ENCODE measurements around the gene MRPL41. TPM values are rescaled to one million over a fixed set of nuclear protein-coding genes. Genes with fewer than 3 reads are reported as not detected.
A peak's percentile ranks its signal among the peaks of the same experiment; 100 is the strongest.
"Not testable (repeated sequence)": the region's sequence is repeated elsewhere in the genome, so short reads cannot be mapped to it uniquely, and the experiment has no call there.

Gene MRPL41
- total and polyA plus RNA-seq, 4 experiments from 2014 or later, result 37.8 to 95.9 (median 65.8) TPM

DNA sequence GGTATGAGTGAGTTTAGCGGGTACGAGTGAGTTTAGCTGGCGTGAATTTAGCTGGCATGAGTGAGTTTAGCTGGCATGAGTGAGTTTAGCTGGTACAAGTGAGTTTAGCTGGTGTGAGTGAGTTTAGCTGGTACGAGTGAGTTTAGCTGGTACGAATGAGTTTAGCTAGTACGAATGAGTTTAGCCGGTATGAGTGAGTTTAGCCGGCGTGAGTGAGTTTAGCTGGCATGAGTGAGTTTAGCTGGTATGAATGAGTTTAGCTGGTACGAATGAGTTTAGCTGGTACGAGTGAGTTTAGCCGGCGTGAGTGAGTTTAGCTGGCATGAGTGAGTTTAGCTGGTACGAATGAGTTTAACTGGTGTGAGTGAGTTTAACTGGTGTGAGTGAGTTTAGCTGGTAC lies 42.5 kb upstream of the MRPL41 start:
- Histone ChIP-seq H3K27ac (ENCODE audit: low read depth, low read length) (no peak overlapping the region), H3K9me3 (ENCODE audit: control insufficient read depth in 1 of 2, low read length in 2 of 2) (no peaks in the 10 kb centered on the region), H3K27me3 (ENCODE audit: insufficient read depth, low read length) (no peaks in the 10 kb centered on the region), H3K4me3 (ENCODE audit: low read length in 2 of 2) (no peak overlapping the region), H3K4me1 (ENCODE audit: insufficient read depth, low read length) (no peaks in the 10 kb centered on the region), H3K36me3 (ENCODE audit: insufficient read depth, low read length) (no peaks in the 10 kb centered on the region)
- no peak overlapping the region for H3K27ac Mint-ChIP-seq
- H3K36me3 Mint-ChIP-seq, result no peaks in the 10 kb centered on the region
- H3K27me3 Mint-ChIP-seq, result no peaks in the 10 kb centered on the region
- CTCF ChIA-PET (ENCODE audit: partially characterized antibody), result interaction anchor here (0.7 to 1.1 kb wide), 2 partner anchors 13 to 16 kb away, joined by 3 read pairs; no protein-coding TSS in a partner anchor
- no peak for DNase-seq
- no peak overlapping the region for H3K4me3 Mint-ChIP-seq
- peaks cover 0 to 2% (median 0%) of the 10 kb centered on the region in 8 donors for H3K9me3 Mint-ChIP-seq
- intact Hi-C loops (cut with micrococcal nuclease), result no loop called here
- POLR2A ChIA-PET (ENCODE audit: partially characterized antibody), result no interaction called here
- H3K4me1 Mint-ChIP-seq, result peaks cover 1 to 6% (median 5%) of the 10 kb centered on the region in 4 donors

DNA sequence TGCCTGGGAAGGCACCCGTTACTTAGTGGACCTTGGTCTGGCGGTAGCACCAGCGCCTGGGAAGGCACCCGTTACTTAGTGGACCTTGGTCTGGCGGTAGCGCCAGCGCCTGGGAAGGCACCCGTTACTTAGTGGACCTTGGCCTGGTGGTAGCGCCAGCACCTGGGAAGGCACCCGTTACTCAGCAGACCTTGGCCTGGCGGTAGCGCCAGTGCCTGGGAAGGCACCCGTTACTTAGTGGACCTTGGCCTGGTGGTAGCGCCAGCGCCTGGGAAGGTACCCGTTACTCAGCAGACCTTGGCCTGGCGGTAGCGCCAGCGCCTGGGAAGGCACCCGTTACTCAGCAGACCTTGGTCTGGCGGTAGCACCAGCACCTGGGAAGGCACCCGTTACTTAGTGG lies 40.6 kb upstream of the MRPL41 start:
- H3K27ac ChIP-seq (ENCODE audit: low read depth, low read length); DNase-seq; intact Hi-C loops (cut with micrococcal nuclease); H3K36me3 Mint-ChIP-seq; H3K4me1 ChIP-seq (ENCODE audit: insufficient read depth, low read length); H3K36me3 ChIP-seq (ENCODE audit: insufficient read depth, low read length); H3K9me3 Mint-ChIP-seq; CTCF ChIA-PET (ENCODE audit: partially characterized antibody); POLR2A ChIA-PET (ENCODE audit: partially characterized antibody); H3K4me3 ChIP-seq (ENCODE audit: low read length in 2 of 2); H3K27me3 Mint-ChIP-seq; H3K4me1 Mint-ChIP-seq; H3K27ac Mint-ChIP-seq; H3K9me3 ChIP-seq (ENCODE audit: control insufficient read depth in 1 of 2, low read length in 2 of 2); H3K27me3 ChIP-seq (ENCODE audit: insufficient read depth, low read length); H3K4me3 Mint-ChIP-seq: not testable (repeated sequence)

DNA sequence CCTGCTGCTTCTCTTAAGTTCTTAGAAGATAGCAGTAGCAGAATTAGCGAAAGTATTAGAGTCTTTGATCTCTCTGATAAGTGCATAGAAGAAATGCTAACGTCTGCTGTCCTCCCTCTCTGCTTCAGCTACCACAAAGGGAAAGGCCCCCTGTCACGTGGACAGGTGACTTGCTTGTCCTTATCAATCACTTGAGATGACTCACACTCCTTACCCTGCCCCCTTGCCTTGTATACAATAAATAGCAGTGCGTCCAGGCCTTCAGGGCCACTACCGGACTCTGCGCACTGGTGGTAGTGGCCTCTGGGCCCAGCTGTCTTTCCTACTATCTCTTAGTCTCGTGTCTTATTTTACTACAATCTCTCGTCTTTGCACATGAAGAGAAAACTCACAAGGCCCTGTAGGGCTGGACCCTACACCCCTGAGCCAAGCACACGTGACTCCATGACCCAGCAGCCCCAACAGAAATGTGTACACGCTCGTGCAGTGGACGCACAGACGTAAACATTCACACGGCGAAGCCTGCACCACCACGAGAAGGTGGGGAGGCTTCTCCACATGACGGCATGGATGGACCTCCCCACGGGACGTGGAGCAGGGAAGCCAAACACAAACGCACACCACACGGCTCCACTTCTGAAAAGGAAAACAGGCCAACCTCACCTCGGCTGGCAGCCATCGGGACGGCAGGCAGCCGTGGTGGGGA lies 39.8 kb upstream of the MRPL41 start:
- Mint-ChIP-seq H3K4me3 (no peak overlapping the region), H3K27me3 (no peaks in the 10 kb centered on the region), H3K4me1 (peaks cover 1 to 6% (median 5%) of the 10 kb centered on the region in 4 donors), H3K9me3 (peaks cover 0 to 2% (median 0%) of the 10 kb centered on the region in 8 donors), H3K36me3 (no peaks in the 10 kb centered on the region), H3K27ac (peak overlapping the region in 1 of 7 donors; percentile 16)
- H3K36me3 ChIP-seq (ENCODE audit: insufficient read depth, low read length), result no peaks in the 10 kb centered on the region
- no peak overlapping the region for H3K4me3 ChIP-seq (ENCODE audit: low read length in 2 of 2)
- no peaks in the 10 kb centered on the region for H3K9me3 ChIP-seq (ENCODE audit: control insufficient read depth in 1 of 2, low read length in 2 of 2)
- ChIA-PET CTCF (ENCODE audit: partially characterized antibody) (no interaction called here), POLR2A (ENCODE audit: partially characterized antibody) (no interaction called here)
- H3K4me1 ChIP-seq (ENCODE audit: insufficient read depth, low read length), result no peaks in the 10 kb centered on the region
- no peak overlapping the region for H3K27ac ChIP-seq (ENCODE audit: low read depth, low read length)
- no peak for DNase-seq
- H3K27me3 ChIP-seq (ENCODE audit: insufficient read depth, low read length), result no peaks in the 10 kb centered on the region
- intact Hi-C loops (cut with micrococcal nuclease), result no loop called here

DNA sequence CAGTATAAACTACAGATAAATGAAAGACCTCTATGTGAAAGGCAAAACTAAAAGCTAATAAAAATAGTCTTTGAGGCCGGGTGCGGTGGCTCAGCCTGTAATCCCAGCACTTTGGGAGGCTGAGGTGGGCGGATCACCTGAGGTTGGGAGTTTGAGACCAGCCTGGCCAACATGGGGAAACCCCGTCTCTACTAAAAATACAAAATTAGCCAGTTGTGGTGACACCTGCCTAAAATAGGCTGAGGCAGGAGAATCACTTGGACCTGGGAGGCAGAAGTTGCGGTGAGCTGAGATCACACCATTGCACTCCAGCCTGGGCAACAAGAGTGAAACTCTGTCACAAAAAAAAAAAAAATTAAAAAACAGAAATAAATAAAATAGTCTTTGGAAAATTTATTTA lies 38.5 kb upstream of the MRPL41 start:
- H3K4me3 Mint-ChIP-seq; H3K36me3 Mint-ChIP-seq; intact Hi-C loops (cut with micrococcal nuclease); H3K27ac ChIP-seq (ENCODE audit: low read depth, low read length); H3K27me3 Mint-ChIP-seq; H3K4me1 Mint-ChIP-seq; H3K4me1 ChIP-seq (ENCODE audit: insufficient read depth, low read length); DNase-seq; H3K27me3 ChIP-seq (ENCODE audit: insufficient read depth, low read length); CTCF ChIA-PET (ENCODE audit: partially characterized antibody); H3K4me3 ChIP-seq (ENCODE audit: low read length in 2 of 2); H3K9me3 ChIP-seq (ENCODE audit: control insufficient read depth in 1 of 2, low read length in 2 of 2); H3K9me3 Mint-ChIP-seq; POLR2A ChIA-PET (ENCODE audit: partially characterized antibody); H3K36me3 ChIP-seq (ENCODE audit: insufficient read depth, low read length): not testable (repeated sequence)
- H3K27ac Mint-ChIP-seq, result peak overlapping the region in 1 of 7 donors; percentile 35

DNA sequence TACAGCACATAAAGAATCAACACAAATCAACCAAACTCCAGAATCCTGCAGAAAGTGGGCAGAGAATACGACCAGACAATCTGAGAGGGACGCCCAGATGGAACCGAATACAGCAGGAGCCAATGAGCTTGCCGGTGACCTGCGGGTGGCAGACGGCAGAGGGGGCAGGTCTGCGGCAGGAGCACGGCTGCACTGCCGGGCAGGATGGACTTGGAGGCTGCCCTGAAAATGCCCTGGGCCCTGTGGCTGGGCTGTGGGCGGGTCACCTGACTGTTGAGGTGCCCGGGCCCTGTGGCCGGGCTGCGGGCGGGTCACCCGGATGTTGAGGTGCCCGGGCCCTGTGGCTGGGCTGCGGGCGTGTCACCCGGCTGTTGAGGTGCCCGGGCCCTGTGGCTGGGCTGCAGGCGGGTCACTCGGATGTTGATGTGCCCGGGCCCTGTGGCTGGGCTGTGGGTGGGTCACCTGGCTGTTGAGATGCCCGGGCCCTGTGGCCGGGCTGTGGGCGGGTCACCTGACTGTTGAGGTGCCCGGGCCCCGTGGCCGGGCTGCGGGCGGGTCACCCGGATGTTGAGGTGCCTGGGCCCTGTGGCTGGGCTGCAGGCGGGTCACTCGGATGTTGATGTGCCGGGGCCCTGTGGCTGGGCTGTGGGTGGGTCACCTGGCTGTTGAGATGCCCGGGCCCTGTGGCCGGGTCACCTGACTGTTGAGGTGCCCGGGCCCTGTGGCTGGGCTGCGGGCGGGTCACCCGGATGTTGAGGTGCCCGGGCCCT lies 37.7 kb upstream of the MRPL41 start:
- H3K9me3 Mint-ChIP-seq; H3K4me1 ChIP-seq (ENCODE audit: insufficient read depth, low read length); H3K4me3 ChIP-seq (ENCODE audit: low read length in 2 of 2); H3K27me3 ChIP-seq (ENCODE audit: insufficient read depth, low read length); H3K27ac ChIP-seq (ENCODE audit: low read depth, low read length); H3K27me3 Mint-ChIP-seq; H3K9me3 ChIP-seq (ENCODE audit: control insufficient read depth in 1 of 2, low read length in 2 of 2); H3K36me3 Mint-ChIP-seq; CTCF ChIA-PET (ENCODE audit: partially characterized antibody); POLR2A ChIA-PET (ENCODE audit: partially characterized antibody); DNase-seq; H3K4me1 Mint-ChIP-seq; intact Hi-C loops (cut with micrococcal nuclease); H3K36me3 ChIP-seq (ENCODE audit: insufficient read depth, low read length): not testable (repeated sequence)
- Mint-ChIP-seq H3K27ac (peak overlapping the region in 2 of 7 donors; percentile 32 to 52), H3K4me3 (peak overlapping the region in 1 of 8 donors; percentile 30)

DNA sequence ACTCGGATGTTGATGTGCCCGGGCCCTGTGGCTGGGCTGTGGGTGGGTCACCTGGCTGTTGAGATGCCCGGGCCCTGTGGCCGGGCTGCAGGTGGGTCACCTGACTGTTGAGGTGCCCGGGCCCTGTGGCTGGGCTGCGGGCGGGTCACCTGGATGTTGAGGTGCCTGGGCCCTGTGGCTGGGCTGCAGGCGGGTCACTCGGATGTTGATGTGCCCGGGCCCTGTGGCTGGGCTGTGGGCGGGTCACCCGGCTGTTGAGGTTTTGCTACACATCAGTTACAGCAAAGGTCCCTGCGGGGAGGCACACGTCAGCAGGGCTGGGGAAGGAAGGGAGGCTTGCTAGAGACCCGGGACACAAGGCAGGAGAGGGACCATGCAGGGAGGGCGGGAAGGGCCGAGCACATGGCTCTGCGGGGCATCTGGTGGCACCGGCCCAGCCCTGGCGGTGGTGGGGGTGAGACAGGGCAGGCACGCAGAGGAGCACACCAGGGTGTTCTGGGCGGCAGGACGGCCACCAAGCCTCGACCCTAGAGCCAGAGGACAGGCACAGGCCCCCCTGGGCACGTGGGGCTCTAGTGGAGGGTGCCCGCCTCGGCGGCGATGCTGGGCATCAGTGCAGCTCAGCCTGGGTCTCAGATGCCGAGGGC lies 36.9 kb upstream of the MRPL41 start:
- Histone ChIP-seq H3K27ac (ENCODE audit: low read depth, low read length) (no peak overlapping the region), H3K4me3 (ENCODE audit: low read length in 2 of 2) (no peak overlapping the region), H3K27me3 (ENCODE audit: insufficient read depth, low read length) (no peaks in the 10 kb centered on the region), H3K9me3 (ENCODE audit: control insufficient read depth in 1 of 2, low read length in 2 of 2) (no peaks in the 10 kb centered on the region), H3K4me1 (ENCODE audit: insufficient read depth, low read length) (no peaks in the 10 kb centered on the region), H3K36me3 (ENCODE audit: insufficient read depth, low read length) (no peaks in the 10 kb centered on the region)
- H3K4me3 Mint-ChIP-seq, result no peak overlapping the region
- H3K9me3 Mint-ChIP-seq, result no peaks in the 10 kb centered on the region
- DNase-seq, result no peak
- no peaks in the 10 kb centered on the region for H3K36me3 Mint-ChIP-seq
- intact Hi-C loops (cut with micrococcal nuclease), result no loop called here
- no peaks in the 10 kb centered on the region for H3K27me3 Mint-ChIP-seq
- H3K27ac Mint-ChIP-seq, result no peak overlapping the region
- POLR2A ChIA-PET (ENCODE audit: partially characterized antibody), result no interaction called here
- CTCF ChIA-PET (ENCODE audit: partially characterized antibody), result no interaction called here
- H3K4me1 Mint-ChIP-seq, result peaks cover 1 to 6% (median 5%) of the 10 kb centered on the region in 4 donors

DNA sequence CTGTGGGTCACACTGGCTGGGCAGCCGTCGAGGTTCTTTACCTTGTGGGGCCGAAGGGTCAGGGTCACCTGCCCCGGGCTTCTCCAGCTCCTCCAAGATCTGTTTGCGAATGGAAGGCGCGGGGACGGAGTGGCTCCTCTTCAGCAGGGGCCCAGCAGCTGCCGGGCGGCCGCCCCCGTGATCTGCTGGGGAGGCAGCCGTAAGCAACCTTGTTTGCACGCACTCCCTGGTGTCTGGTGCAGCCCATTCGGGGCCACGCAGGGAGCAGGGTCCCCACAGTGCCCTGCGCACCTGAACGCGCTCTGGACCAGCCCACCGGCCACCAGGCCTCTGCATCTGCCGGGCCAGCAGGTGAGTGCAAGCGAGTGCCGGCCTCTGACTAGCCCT lies 36.3 kb upstream of the MRPL41 start:
- POLR2A ChIA-PET (ENCODE audit: partially characterized antibody), result no interaction called here
- Mint-ChIP-seq H3K9me3 (no peaks in the 10 kb centered on the region), H3K27me3 (no peaks in the 10 kb centered on the region), H3K27ac (no peak overlapping the region), H3K36me3 (no peaks in the 10 kb centered on the region), H3K4me1 (peaks cover 1 to 6% (median 5%) of the 10 kb centered on the region in 4 donors), H3K4me3 (no peak overlapping the region)
- CTCF ChIA-PET (ENCODE audit: partially characterized antibody), result no interaction called here
- Histone ChIP-seq H3K27me3 (ENCODE audit: insufficient read depth, low read length) (no peaks in the 10 kb centered on the region), H3K36me3 (ENCODE audit: insufficient read depth, low read length) (no peaks in the 10 kb centered on the region), H3K4me1 (ENCODE audit: insufficient read depth, low read length) (no peaks in the 10 kb centered on the region), H3K27ac (ENCODE audit: low read depth, low read length) (no peak overlapping the region), H3K4me3 (ENCODE audit: low read length in 2 of 2) (no peak overlapping the region), H3K9me3 (ENCODE audit: control insufficient read depth in 1 of 2, low read length in 2 of 2) (no peaks in the 10 kb centered on the region)
- DNase-seq, result no peak
- intact Hi-C loops (cut with micrococcal nuclease), result no loop called here

All from CD4-positive, alpha-beta memory T cell (primary cell).